ENCODE results near the gene KRT31.
"Not testable (repeated sequence)": the region's sequence is repeated elsewhere in the genome, so short reads cannot be mapped to it uniquely, and the experiment has no call there.

Gene KRT31

DNA sequence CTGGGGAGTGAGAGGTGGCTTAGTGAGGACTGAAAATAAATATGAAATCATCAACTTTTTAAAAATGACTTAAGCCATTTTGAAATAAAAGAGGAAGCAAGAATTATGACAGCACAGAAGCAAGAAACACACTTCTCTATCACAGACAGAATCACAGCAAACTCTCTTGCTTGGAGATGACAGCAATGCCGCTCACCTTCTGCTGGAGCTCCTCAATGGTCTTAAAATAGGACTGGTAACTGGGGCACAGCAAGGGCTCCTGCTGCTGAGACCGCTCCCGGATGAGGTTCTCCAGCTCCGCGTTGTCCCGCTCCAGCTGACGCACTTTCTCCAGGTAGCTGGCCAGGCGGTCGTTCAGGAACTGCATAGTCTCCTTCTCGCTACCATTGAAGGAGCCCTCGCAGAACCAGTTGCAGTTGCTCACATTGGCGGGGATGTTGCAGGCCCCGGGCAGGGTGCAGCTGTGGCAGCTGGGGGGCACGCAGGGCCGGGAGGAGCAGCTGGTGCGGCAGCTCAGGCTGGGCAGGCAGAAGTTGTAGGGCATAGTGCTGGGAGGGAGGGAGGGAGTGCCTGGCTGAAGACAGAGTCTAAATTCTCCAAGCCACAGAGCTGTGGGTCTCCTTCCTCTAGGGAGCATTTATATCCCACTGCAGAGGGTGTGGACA, at the start of gene KRT31:
Gene KRT31, minus strand, starts transcription at position 613 of the 665 bp plus-strand sequence. Its CDS starts 69 bp downstream, at position 544.
- no peak for DNase-seq

DNA sequence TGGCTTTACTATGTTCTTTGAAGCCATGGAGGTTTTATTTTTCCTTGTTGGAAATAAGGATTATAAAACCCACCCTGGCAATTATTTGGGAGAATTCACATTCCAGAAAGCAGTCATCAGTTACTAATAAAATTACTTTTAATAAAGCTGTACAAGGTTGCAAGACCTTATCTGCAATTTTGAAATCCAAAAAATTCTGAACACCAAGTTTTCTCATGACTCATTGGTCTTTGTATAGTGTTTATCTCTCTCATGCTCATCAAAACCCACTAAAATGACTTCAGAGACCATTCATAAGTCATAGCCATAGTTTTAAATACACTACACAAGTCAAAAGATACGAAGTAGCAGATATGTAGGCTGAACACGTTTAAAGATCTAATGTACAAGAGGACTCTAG, 49.4 kb upstream of the KRT31 start:
- DNase-seq, result no peak

DNA sequence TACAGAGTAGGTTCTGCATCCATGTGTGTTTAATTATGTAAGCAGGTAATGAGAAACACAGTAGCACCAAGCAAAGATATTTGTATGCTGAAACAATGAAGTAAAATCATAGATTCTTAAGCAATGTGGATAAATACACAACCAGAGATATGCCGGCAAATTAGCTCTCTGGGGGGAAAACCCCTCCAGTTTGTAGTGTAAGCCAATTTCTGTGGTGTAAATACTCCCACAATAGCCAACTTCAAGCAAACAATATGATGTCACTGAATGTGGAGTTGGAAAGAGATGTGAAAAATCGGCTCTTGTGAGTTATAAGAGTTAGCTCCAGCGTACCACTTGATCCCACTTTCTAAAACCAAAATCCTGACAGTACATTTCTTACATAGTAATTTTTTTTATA, 47.2 kb upstream of the KRT31 start:
- no peak for DNase-seq

GRCh38 chr17:41444186-41444585, 46.8 kb upstream of the KRT31 start:
- no peak for DNase-seq

DNA sequence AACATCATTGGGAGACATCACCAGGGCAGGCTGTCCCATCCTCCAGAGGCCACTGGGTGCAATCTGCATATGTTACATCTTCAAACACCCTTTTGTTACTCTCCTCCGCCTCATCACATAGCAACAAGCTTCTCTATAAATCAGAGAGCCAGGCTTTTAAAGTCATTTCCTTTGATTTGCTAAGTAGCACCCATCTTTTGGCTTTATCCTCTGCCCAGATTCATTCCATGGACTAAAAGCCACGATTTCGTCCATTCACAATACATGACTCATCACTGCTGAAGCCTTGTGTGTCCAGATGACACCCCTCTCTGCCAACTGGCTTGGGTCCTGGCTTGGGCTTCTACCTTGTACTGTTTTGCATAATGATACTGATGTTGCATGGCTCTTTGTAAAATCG, 45.3 kb upstream of the KRT31 start:
- DNase-seq, result no peak

- no peak for DNase-seq
These were observed 43.2 kb upstream of the KRT31 start, which contains the start of gene KRT38 for GRCh38 chr17:41440531-41441033. KRT38 (minus strand) TSS chr17:41440983; CDS start chr17:41440921, 62 bp downstream.

GRCh38 chr17:41439375-41439774, 42.0 kb upstream of the KRT31 start:
- no peak for DNase-seq

DNA sequence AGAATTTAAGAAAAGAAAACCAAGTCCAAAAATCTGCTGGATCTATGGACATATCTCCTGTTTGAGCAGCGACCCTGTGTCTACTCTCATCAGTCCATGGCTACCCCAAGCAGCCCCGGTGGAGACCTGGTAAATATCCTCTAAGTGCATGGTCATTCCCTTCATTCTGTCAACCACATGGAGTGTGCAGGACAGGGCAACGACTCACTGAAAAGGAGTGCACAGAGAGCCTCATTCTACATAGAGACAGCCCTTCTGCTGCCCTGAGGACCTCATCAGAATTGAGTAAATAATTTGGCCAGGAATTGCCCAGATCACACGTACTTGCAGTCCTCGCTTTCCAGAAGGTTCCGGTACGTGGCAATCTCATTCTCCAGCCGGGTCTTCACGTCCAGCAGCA, 40.4 kb upstream of the KRT31 start:
- no peak for DNase-seq

- no peak for DNase-seq
These were observed 39.8 kb upstream of the KRT31 start for GRCh38 chr17:41437254-41437653.

GRCh38 chr17:41434415-41434814, 37.0 kb upstream of the KRT31 start:
- no peak for DNase-seq

DNA sequence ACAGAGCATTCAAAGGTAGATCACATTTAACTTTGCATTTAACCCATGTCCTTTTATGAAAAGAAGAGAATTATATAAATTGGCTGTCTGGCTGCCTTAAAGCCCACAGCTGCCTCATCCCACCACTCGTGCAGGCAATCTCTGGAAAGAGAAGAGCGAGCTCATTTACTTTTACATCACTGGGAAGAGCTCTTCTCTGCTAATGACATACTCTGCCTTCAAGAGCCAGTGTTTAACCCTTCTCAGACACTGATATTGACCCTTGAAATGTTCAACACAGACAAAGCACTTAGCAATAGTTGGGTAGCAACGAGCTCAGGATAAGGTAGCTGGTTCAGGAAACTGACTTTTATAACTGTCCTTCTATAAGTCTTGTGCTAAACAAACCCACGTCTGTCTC, 36.6 kb upstream of the KRT31 start:
- no peak for DNase-seq

- no peak for DNase-seq
These were observed 36.2 kb upstream of the KRT31 start for GRCh38 chr17:41433586-41433985.

DNA sequence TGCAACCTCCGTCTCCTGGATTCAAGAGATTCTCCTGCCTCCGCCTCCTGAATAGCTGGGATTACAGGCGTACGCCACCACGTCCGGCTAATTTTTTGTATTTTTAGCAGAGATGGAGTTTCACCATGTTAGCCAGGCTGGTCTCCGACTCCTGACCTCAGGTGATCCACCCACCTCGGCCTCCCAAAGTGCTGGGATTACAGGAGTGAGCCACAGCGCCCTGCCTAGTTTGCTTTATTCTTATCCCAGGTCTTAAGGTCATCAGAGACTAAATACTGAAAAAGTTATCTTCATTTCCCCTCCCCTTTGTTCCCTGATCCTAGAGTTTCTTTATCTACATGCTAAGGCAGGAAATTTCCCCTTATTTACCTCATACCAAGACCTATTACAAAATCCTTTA, 33.0 kb upstream of the KRT31 start:
- not testable (repeated sequence) for DNase-seq

GRCh38 chr17:41429667-41430066, 32.3 kb upstream of the KRT31 start:
- no peak for DNase-seq

DNA sequence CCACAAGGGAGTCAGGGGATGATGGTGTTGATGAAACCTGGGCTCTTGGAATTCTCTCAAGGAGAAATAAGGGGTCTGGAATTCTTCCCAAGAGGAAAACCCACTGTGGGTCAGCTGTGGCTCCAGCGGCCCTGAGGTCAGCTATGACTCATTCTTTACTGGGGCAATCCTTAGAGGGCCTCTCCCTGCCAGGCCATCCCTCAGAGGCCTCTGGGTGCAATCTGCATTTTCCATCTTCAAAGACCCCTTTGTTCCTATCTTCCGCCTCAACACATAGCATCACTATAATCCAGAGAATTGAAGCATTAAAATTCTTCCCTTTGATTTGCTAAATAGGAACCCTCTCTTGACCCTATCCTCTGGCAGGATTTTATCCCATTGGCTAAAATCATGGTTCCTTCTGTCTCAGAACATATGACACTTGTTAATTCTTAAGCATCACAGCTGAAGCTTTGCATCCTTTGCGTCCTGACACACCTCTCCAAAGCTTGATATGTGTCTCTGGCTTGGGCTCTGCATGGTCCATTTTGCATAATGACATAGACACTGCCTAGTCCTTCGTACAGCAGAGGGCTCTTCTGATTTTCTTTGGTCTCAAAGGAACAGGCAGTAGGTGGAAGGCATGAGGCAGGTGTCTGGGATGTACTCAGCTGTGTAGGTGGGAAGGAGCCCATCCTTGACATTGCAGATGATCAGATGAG, 31.3 kb upstream of the KRT31 start:
- DNase-seq, result no peak

GRCh38 chr17:41424111-41424635, 26.8 kb upstream of the KRT31 start, which contains the start of gene KRT37:
KRT37 (minus strand) TSS chr17:41424585; CDS start chr17:41424523, 62 bp downstream.
- DNase-seq, result no peak

DNA sequence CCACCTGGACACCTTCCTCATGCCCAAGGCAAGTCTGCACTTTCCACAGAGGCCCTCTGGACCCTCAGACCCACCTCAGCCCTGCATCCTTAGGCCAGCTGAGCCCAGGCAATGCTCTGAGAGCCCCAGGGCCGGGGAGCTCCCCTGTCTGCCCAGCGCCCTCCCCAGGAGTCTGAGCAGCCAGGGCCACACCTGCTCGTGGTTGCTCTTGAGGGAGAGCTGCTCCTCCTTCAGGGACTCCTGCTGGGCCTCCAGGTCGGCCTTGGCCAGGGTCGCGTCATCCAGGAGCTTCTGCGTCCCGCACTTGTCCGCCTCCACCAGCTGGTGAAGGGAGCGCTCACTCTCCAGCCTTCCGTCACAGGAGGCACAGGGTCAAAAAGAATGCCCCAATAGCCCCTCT, 25.2 kb upstream of the KRT31 start:
- not testable (repeated sequence) for DNase-seq

DNA sequence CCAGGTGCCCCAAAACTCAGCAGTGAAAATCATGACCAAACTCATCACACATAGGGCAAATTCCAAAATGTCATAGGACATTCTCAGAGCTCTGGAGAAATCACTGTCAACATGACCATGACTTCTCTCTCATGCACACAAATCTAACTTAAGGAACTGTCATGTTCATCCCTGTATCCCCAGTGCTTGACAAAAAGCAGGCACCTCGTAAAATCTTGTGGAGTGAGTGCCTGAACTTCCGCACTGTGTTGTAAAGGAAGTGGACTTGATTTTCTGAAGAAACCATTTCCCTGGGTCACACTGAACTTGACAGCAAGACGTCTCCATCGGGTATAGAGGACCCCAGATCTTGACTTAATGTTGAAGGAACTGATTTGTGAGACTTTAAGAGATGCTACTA, 24.2 kb upstream of the KRT31 start:
- no peak for DNase-seq

DNA sequence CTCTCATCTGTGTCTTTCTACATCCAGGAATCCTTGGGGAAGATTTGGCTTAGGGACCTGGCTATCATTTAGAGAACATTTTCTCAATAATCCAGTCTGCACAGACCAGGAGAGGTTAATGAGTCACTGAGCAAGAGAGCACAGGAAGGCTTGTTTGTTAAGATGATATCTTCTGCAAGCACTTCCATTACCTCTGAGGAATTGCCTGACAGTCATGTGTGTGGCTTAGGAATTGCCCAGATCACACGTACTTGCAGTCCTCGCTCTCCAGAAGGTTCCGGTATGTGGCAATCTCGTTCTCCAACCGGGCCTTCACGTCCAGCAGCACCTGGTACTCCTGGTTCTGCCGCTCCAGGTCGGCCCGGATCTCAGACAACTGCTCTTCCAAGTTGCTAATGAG, 23.7 kb upstream of the KRT31 start:
- no peak for DNase-seq

- no peak for DNase-seq
These were observed 22.7 kb upstream of the KRT31 start for GRCh38 chr17:41420134-41420533.

DNA sequence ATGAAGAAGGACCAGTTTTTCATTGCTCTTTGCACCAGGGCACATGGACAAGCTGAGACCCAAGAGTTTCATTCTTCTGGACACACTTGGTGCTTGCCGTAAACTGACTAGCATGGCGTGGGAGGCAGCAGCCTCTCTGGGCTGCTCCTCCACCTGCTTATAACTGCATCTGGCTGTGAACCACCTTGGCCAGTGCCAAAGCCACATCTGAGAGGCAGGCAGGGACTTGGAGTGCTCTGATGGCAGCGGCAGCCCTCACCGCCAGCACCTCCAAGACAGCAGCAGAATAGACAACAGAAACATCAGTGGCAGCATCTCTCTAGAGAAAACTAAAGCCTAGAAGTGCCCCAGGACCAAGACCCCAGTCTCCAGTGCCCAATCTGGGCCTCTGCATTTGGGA, 22.3 kb upstream of the KRT31 start:
- no peak for DNase-seq

DNA sequence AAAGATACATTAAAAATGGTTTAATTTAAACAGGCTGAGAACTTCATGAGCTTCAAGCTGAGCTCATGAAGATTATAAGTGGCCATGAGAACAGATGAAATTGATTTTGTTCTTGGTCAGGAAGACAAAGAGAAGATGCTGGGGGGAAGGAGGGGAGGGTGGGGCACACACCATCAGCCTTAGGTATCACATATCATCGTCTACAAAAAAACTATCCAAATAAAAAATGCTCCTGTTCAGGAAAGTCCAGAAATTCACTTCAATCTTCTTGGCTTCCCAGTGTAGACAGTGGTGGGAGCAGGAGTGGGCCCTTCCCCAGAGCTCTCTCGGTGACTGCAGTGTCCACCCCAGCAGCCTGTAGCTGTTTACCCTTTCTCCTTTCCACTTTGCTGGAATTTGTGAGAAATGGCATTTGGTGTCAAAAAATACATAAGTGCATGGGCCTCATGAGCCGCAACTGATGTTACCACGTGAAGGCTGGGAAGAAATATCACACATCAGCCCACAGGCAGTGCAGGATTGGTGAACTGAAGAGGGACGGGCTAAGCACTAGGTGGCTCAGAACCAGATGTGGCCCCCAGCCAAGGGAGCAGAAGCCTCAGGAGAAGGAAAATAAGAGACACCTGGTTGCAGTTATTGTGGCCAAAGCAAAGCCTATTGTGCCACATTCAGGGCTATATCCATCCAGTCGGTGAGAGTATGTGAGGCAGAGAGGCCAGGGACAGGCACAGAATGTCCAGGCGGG, 20.9 kb upstream of the KRT31 start:
- DNase-seq, result no peak

- no peak for DNase-seq
These were observed 20.2 kb upstream of the KRT31 start for GRCh38 chr17:41417576-41418015.

Data from NCI-H1694 (cell line).